Subcutaneous abdominal adipose tissue (tissue), 5 donors: Measurements from ENCODE around the gene MEA1.

Experiments
- H3K27ac ChIP-seq: one replicate; pipeline ENCODE4 v1.7.0; 2013; ENCODE audit warnings: low read depth, mild to moderate bottlenecking, inconsistent platforms, low read length, moderate library complexity
- H3K27me3 ChIP-seq, 5 donors: one replicate each; pipeline ENCODE4 v1.7.0; 2013; ENCODE audit warnings: low read length in 5 of 5, inconsistent platforms in 1 of 5; ENCODE audit not compliant: control insufficient read depth in 5 of 5, insufficient read depth in 4 of 5
- H3K36me3 ChIP-seq, 5 donors: one replicate each; pipeline ENCODE4 v1.7.0; 2013; ENCODE audit warnings: low read length in 5 of 5; ENCODE audit not compliant: control insufficient read depth in 5 of 5, insufficient read depth in 5 of 5
- H3K4me1 ChIP-seq, 5 donors: one replicate each; pipeline ENCODE4 v1.7.0; 2013; ENCODE audit warnings: low read length in 5 of 5, mild to moderate bottlenecking in 3 of 5, moderate library complexity in 1 of 5; ENCODE audit not compliant: control insufficient read depth in 5 of 5, insufficient read depth in 5 of 5
- H3K4me3 ChIP-seq, 5 donors: one replicate each; pipeline ENCODE4 v1.7.0; 2013; ENCODE audit warnings: low read length in 5 of 5, low read depth in 1 of 5
- H3K9ac ChIP-seq, 5 donors: one replicate each; pipeline ENCODE4 v1.7.0; 2013; ENCODE audit warnings: low read length in 5 of 5, mild to moderate bottlenecking in 4 of 5, moderate library complexity in 3 of 5
- H3K9me3 ChIP-seq, 5 donors: one replicate each; pipeline ENCODE4 v1.7.0; 2013; ENCODE audit warnings: low read length in 5 of 5; ENCODE audit not compliant: control insufficient read depth in 5 of 5
- donor health status: healthy.
- donor health status: healthy.
- donor health status: healthy.
- donor health status: healthy.
- donor health status: healthy.

MEA1 gene

DNA sequence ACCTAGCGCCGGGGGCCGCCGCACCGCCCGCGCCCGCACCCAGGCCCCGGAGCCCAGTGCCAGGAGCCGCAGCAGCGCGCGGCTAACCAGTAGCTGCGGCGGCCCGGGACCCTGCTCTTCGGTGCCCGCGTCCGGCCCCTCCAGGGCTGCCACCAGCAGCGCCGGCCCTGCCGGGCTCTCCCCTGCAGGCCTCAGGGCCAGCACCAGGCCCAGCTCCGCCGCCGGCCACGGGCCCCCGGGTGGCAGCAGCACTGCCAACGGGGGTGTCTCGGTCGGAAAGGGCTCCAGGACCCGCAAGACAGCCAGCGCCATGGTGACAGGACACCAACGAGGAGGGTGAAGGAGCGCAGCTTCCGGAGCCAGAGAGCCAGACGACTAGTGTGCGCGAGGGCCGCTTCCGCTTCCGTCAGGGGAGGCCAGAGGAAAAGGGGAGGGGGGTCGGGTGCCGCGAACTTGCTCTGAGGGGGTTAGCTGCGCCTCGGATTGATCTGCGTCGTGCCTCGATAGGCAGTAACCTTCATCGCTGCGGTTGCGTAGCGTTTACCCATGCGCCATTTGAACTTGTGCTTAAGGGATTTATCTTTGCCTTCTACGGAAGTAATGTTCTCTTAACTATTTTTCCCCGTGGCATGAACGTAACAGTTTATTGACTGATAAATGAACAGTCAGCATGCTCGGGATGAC lies 34.8 kb downstream of the MEA1 start, which contains the start of gene PEX6:
Gene PEX6 (minus strand): TSS at position 343 of the 684 bp plus-strand sequence. CDS start 31 bp downstream, at position 312.
- H3K4me1 ChIP-seq, result peaks cover 7 to 32% (median 27%) of the 10 kb centered on the region in 5 donors
- H3K36me3 ChIP-seq, result peaks cover 0 to 6% (median 3%) of the 10 kb centered on the region in 5 donors
- H3K27ac ChIP-seq, result peak within 1 kb of the TSS; percentile 71
- peak within 1 kb of the TSS; percentile 48 to 96 (median 88) for H3K9ac ChIP-seq
- H3K4me3 ChIP-seq, result peak within 1 kb of the TSS; percentile 82 to 97 (median 86)
- H3K27me3 ChIP-seq, result no peaks in the 10 kb centered on the region
- no peaks in the 10 kb centered on the region for H3K9me3 ChIP-seq

DNA sequence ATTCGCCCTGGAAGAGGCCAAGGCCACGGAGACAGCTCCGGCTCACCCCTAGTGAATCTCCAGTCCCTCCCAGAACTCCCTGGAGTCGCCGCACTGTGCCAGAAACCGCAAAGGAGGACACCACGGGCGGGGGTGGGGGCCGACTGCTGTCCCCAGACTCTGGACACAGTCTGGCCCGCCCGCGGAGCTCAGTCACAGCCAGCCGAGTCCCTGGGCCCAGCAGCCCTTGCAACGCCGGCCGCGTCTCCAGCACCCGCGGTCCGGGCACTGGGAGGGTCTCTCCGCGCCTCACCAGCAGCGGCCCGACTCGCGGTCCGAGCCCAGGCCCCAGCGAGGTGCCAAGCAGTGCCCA lies 35.3 kb downstream of the MEA1 start:
- Histone ChIP-seq H3K4me1 (peaks cover 2 to 27% (median 22%) of the 10 kb centered on the region in 5 donors), H3K9me3 (no peaks in the 10 kb centered on the region), H3K9ac (peak overlapping the region; percentile 48 to 96 (median 88)), H3K4me3 (peak overlapping the region; percentile 70 to 97 (median 83)), H3K27me3 (no peaks in the 10 kb centered on the region), H3K36me3 (peaks cover 0 to 11% (median 4%) of the 10 kb centered on the region in 5 donors), H3K27ac (peak overlapping the region; percentile 71)

- no peak overlapping the region for H3K4me3 ChIP-seq
- H3K27ac ChIP-seq, result no peak overlapping the region
- H3K4me1 ChIP-seq, result peaks cover 2 to 26% (median 22%) of the 10 kb centered on the region in 5 donors
- H3K9me3 ChIP-seq, result no peaks in the 10 kb centered on the region
- H3K36me3 ChIP-seq, result peaks cover 0 to 26% (median 7%) of the 10 kb centered on the region in 5 donors
- no peaks in the 10 kb centered on the region for H3K27me3 ChIP-seq
- H3K9ac ChIP-seq, result no peak overlapping the region
These were observed 38.7 kb downstream of the MEA1 start for GRCh38 chr6:42974919-42975505.

DNA sequence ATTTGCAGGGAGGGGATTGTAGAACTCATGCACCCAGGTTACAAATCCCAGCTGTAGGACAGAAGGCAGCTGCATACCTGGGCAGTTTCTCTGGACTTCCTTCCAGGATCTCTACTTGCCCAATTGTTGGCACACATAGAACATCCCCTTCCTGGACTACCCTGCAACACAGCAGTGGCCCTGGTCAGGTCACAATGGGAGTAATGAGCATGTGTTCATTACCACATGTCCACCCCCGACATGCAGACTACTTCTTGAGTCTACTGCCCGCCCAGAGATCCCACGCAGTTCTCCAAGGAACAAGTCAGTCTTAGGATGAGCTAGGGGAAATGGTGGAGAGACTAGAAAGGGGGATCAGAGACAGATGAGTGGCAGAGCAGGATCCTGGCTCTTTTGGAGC lies 39.8 kb downstream of the MEA1 start:
- Histone ChIP-seq H3K4me1 (peaks cover 0 to 17% (median 14%) of the 10 kb centered on the region in 5 donors), H3K9me3 (no peaks in the 10 kb centered on the region), H3K9ac (no peak overlapping the region), H3K4me3 (no peak overlapping the region), H3K27me3 (no peaks in the 10 kb centered on the region), H3K27ac (no peak overlapping the region), H3K36me3 (peaks cover 0 to 37% (median 13%) of the 10 kb centered on the region in 5 donors)

- Histone ChIP-seq H3K27me3 (no peaks in the 10 kb centered on the region), H3K36me3 (peaks cover 0 to 55% (median 25%) of the 10 kb centered on the region in 5 donors), H3K9me3 (no peaks in the 10 kb centered on the region), H3K27ac (no peak overlapping the region), H3K4me3 (no peak overlapping the region), H3K9ac (peak overlapping the region in 1 of 5 donors; percentile 45), H3K4me1 (peaks cover 0 to 2% (median under 1%) of the 10 kb centered on the region in 5 donors)
These were observed 41.9 kb downstream of the MEA1 start for GRCh38 chr6:42971746-42972327.

DNA sequence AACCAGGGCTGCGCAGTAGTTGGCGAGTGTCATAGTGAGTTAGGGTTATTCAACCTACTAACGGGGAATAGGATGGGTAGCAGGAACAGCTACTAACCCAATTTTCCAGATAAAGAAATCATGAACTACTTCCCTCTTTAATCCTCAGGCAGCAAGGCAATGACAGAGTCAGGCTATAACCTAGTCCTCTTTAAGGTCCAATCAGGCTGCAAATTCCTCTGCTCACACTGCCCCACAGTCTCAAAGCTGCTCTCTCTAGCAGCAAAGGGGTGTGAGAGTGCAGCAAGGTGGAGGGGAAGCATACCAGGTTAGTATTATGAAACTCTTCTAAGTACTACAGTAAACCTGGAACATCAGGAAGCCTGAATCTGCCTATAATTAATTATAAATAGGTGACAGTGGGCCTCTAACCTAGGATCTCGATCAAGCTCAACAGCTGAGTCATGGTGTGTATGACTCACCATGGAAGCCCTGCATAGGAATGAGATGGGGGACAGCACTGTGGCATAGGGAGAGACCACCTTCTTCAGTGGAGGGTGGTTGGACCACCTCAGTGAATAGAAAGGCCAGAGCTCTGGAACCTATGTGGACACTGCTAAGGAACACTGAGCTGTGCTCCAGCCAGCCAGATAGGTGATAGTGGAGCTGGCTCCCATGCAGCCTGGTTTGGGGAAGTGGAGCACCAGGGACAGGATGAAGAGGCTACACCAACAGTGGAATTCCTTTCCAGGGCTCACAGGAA lies 42.7 kb downstream of the MEA1 start:
- no peak overlapping the region for H3K27ac ChIP-seq
- peaks cover 0 to 63% (median 33%) of the 10 kb centered on the region in 5 donors for H3K36me3 ChIP-seq
- H3K27me3 ChIP-seq, result no peaks in the 10 kb centered on the region
- H3K9me3 ChIP-seq, result no peaks in the 10 kb centered on the region
- H3K4me1 ChIP-seq, result no peaks in the 10 kb centered on the region
- no peak overlapping the region for H3K4me3 ChIP-seq
- peak overlapping the region in 1 of 5 donors; percentile 45 for H3K9ac ChIP-seq

DNA sequence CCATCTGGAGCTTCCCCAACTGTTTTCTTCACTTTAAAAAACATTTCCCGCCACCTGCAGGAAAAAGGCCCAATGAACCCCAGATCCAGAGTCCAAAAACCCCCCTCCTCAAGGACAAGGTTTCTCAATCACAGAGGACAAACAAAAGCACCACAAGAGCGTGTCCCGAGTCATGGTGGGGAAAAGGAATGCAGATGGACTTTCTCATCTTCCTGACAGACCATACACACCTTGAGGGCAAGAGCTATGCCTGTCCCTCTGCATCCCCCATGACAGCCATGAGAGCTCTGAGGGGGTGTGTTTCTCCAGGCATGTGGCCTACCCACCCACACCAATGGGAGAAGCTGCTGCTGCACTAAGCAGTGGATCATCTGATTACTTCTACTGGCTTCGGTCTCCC lies 43.8 kb downstream of the MEA1 start:
- H3K4me3 ChIP-seq, result no peak overlapping the region
- H3K27ac ChIP-seq, result no peak overlapping the region
- H3K36me3 ChIP-seq, result peaks cover 0 to 74% (median 44%) of the 10 kb centered on the region in 5 donors
- no peaks in the 10 kb centered on the region for H3K9me3 ChIP-seq
- H3K9ac ChIP-seq, result no peak overlapping the region
- no peaks in the 10 kb centered on the region for H3K4me1 ChIP-seq
- no peaks in the 10 kb centered on the region for H3K27me3 ChIP-seq

GRCh38 chr6:42969431-42969830 lies 44.3 kb downstream of the MEA1 start:
- H3K27me3 ChIP-seq, result no peaks in the 10 kb centered on the region
- H3K9ac ChIP-seq, result no peak overlapping the region
- H3K4me1 ChIP-seq, result no peaks in the 10 kb centered on the region
- no peak overlapping the region for H3K4me3 ChIP-seq
- peaks cover 0 to 75% (median 48%) of the 10 kb centered on the region in 5 donors for H3K36me3 ChIP-seq
- no peak overlapping the region for H3K27ac ChIP-seq
- no peaks in the 10 kb centered on the region for H3K9me3 ChIP-seq

DNA sequence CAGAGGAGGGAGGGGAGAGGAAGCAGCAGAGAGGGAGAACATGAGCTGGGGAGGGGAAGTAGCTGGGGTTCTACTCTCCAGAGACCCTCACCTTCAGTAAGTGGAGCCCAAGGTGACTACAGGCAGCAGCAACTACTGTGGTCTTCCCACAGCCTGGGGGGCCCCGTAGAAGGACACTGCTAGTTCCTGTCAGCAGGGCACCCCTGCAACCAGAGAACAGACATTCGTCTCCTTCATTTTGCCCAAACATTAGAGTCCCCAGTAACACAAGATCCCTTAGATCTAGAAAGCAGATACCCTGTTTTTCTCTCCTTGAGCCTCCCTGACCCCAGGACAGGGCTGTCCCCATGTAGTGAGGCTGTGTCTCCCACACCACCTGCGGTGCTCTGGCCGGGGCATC lies 45.0 kb downstream of the MEA1 start:
- Histone ChIP-seq H3K9me3 (no peaks in the 10 kb centered on the region), H3K27me3 (no peaks in the 10 kb centered on the region), H3K4me1 (no peaks in the 10 kb centered on the region), H3K27ac (no peak overlapping the region), H3K9ac (no peak overlapping the region), H3K4me3 (no peak overlapping the region), H3K36me3 (peaks cover 0 to 77% (median 50%) of the 10 kb centered on the region in 5 donors)
